ENCODE data around the gene KIF5C. TPM values are rescaled to one million over a fixed set of nuclear protein-coding genes. Genes with fewer than 3 reads are reported as not detected.

The KIF5C gene
- total and polyA plus RNA-seq, 2 experiments from 2014 or later = 0.11 to 0.19 TPM

DNA sequence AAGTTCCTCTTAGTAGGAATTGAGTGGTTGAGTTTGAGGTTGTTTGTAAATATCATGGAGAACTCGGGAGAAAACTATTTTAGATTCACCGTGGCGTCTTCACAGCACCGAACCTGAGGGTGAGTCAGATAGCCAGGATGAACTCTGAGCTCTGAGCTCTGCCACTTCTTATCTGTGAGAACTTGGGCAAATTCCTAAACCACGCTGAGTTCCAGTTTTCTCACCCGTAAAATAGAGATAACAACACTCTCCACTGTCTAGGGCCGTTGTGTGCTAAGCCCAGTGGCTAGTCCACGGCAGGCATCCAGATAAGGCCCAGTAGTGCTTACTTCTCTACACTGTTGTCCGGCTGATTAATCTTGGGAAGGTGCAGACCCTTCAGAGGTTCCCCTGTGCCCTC, 7.0 kb downstream of the KIF5C start:
- 52 to 56% methylated on average over 9 of the region's 9 CpGs for WGBS, 2 experiments (ENCODE audit: low coverage in 1 of 2, low lambda C conversion rate in 2 of 2, missing lambda C conversion rate in 2 of 2)
- Histone ChIP-seq H3K79me2 (ENCODE audit: insufficient read depth) (no peaks in the 10 kb centered on the region), H3K9me3 (ENCODE audit: low read depth) (no peaks in the 10 kb centered on the region), H2AFZ (no peak overlapping the region), H3K4me1 (ENCODE audit: insufficient read depth) (no peaks in the 10 kb centered on the region), H3K27ac (no peak overlapping the region), H3K27me3 (replicated peaks; ENCODE audit: insufficient read depth) (peaks cover 40% of the 10 kb centered on the region), H3K36me3 (ENCODE audit: low read depth) (no peaks in the 10 kb centered on the region), H3K4me2 (ENCODE audit: unreplicated experiment) (no peak overlapping the region), H4K20me1 (ENCODE audit: insufficient read depth) (no peaks in the 10 kb centered on the region), H3K9ac (no peak overlapping the region), H3K9me2 (ENCODE audit: insufficient read depth) (no peaks in the 10 kb centered on the region), H3K4me3 (no peak overlapping the region), H3F3A (ENCODE audit: insufficient read depth) (no peaks in the 10 kb centered on the region)
- no peak for TF ChIP-seq EZH2 (IDR thresholded peaks at IDR 0.05; ENCODE audit: insufficient read depth, poor library complexity, severe bottlenecking)
- no peak for TF ChIP-seq EZH2phosphoT487 (IDR thresholded peaks at IDR 0.05; ENCODE audit: insufficient read depth, low read depth)
- in situ Hi-C loops (cut with MboI) = no loop called here
- no peak for DNase-seq

DNA sequence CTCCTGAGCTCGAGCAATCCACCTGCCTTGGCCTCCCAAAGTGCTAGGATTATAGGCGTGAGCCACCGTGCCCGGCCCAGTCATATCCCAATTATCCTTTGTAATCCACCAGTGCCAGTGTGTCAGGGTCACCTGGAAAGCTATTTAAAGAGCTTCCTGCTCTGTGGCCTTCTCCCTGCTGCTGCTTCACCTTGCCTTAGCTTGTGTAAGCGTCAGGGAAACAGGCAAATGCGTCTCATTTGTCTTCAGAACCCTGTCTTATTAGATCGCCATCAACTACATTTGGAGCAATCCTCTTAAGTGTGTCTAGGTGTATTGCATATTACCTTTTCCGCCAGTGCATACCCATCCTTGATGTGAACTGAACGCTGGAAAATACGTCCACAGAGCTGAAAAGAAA, 10.2 kb downstream of the KIF5C start:
- Histone ChIP-seq H2AFZ (no peak overlapping the region), H3K9ac (no peak overlapping the region), H3K9me2 (ENCODE audit: insufficient read depth) (no peaks in the 10 kb centered on the region), H3K27me3 (replicated peaks; ENCODE audit: insufficient read depth) (peaks cover 61% of the 10 kb centered on the region), H3K9me3 (ENCODE audit: low read depth) (no peaks in the 10 kb centered on the region), H3K4me1 (ENCODE audit: insufficient read depth) (no peaks in the 10 kb centered on the region), H3K27ac (no peak overlapping the region), H3K4me2 (ENCODE audit: unreplicated experiment) (no peak overlapping the region), H3K4me3 (no peak overlapping the region), H4K20me1 (ENCODE audit: insufficient read depth) (no peaks in the 10 kb centered on the region), H3F3A (ENCODE audit: insufficient read depth) (no peaks in the 10 kb centered on the region), H3K79me2 (ENCODE audit: insufficient read depth) (no peaks in the 10 kb centered on the region), H3K36me3 (ENCODE audit: low read depth) (no peaks in the 10 kb centered on the region)
- 77 to 81% methylated on average over 10 of the region's 10 CpGs for WGBS, 2 experiments (ENCODE audit: low coverage in 1 of 2, low lambda C conversion rate in 2 of 2, missing lambda C conversion rate in 2 of 2)
- no peak for DNase-seq
- in situ Hi-C loops (cut with MboI) = no loop called here
- TF ChIP-seq EZH2phosphoT487 (IDR thresholded peaks at IDR 0.05; ENCODE audit: insufficient read depth, low read depth) (no peak), EZH2 (IDR thresholded peaks at IDR 0.05; ENCODE audit: insufficient read depth, poor library complexity, severe bottlenecking) (no peak)

DNA sequence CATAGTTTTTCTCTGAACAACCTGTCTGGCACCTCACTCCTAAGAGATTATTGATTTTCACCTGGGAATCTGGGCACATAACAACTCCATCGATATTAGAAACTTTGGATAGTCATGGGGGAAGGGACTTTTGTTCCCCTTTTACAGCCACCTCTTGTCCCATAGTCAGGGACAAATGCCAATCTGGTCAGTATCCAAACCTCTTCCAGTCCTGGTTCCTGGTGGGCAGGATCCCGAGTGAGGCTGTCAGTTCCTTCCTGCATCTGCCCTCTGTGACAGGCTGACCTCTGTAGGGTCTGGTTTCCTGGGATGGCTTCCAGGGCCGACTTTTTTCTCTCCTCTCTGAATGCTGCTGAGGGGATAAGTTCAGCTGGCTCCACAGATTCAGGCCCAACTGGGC, 11.0 kb downstream of the KIF5C start:
- in situ Hi-C loops (cut with MboI) = no loop called here
- Histone ChIP-seq H2AFZ (no peak overlapping the region), H3K4me2 (ENCODE audit: unreplicated experiment) (no peak overlapping the region), H3K9me3 (ENCODE audit: low read depth) (no peaks in the 10 kb centered on the region), H3K27me3 (replicated peaks; ENCODE audit: insufficient read depth) (peaks cover 67% of the 10 kb centered on the region), H3K4me1 (ENCODE audit: insufficient read depth) (no peaks in the 10 kb centered on the region), H3K9ac (no peak overlapping the region), H3F3A (ENCODE audit: insufficient read depth) (no peaks in the 10 kb centered on the region), H4K20me1 (ENCODE audit: insufficient read depth) (no peaks in the 10 kb centered on the region), H3K79me2 (ENCODE audit: insufficient read depth) (no peaks in the 10 kb centered on the region), H3K36me3 (ENCODE audit: low read depth) (no peaks in the 10 kb centered on the region), H3K27ac (no peak overlapping the region), H3K4me3 (no peak overlapping the region), H3K9me2 (ENCODE audit: insufficient read depth) (no peaks in the 10 kb centered on the region)
- no peak for DNase-seq
- 73 to 74% methylated on average over 3 of the region's 3 CpGs for WGBS, 2 experiments (ENCODE audit: low coverage in 1 of 2, low lambda C conversion rate in 2 of 2, missing lambda C conversion rate in 2 of 2)
- TF ChIP-seq EZH2 (IDR thresholded peaks at IDR 0.05; ENCODE audit: insufficient read depth, poor library complexity, severe bottlenecking) (no peak), EZH2phosphoT487 (IDR thresholded peaks at IDR 0.05; ENCODE audit: insufficient read depth, low read depth) (no peak)

DNA sequence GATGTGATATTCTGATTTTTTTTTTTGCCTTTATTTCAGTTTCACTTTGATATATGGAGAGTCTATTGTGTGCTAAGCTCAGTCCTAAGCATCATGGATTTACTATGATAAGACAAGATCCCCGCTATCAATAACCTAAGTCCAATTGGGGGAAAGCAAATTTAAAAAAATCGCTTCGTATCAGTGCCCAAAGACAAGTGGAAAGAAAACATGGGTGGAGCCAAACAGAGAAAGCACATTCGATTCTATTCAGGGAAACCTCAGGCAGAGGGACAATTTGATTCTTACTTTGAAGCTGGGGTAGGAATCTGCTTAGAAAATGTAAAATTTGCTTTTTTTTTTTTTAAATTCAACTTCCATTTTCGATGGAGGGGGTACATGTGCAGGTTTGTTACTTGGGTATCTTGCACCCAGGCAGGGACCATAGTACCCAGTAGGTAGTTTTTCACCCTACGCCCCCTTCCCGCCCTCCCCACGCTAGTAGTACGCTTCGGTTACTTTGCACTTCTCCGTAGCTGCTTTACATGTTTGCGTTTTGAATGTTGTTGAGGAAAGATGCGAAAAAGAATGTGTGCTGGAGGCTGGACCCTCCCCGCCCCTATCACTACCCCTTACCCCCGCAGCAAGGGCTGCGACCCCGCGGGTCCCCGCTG, 12.4 kb downstream of the KIF5C start:
- no peak overlapping the region for H3K27ac ChIP-seq
- H3K36me3 ChIP-seq (ENCODE audit: low read depth) = no peaks in the 10 kb centered on the region
- no peaks in the 10 kb centered on the region for H4K20me1 ChIP-seq (ENCODE audit: insufficient read depth)
- H2AFZ ChIP-seq = peak overlapping the region; percentile 45
- TF ChIP-seq EZH2phosphoT487 (IDR thresholded peaks at IDR 0.05; ENCODE audit: insufficient read depth, low read depth) (no peak), EZH2 (IDR thresholded peaks at IDR 0.05; ENCODE audit: insufficient read depth, poor library complexity, severe bottlenecking) (no peak)
- peaks cover 67% of the 10 kb centered on the region for H3K27me3 ChIP-seq (replicated peaks; ENCODE audit: insufficient read depth)
- H3K4me1 ChIP-seq (ENCODE audit: insufficient read depth) = no peaks in the 10 kb centered on the region
- H3K9ac ChIP-seq = no peak overlapping the region
- WGBS, 2 experiments (ENCODE audit: low coverage in 1 of 2, low lambda C conversion rate in 2 of 2, missing lambda C conversion rate in 2 of 2) = 4 to 8% methylated on average over 16 to 19 of the region's 19 CpGs
- no peaks in the 10 kb centered on the region for H3F3A ChIP-seq (ENCODE audit: insufficient read depth)
- H3K4me3 ChIP-seq = peak overlapping the region; percentile 63
- DNase-seq = peak; percentile 6
- peak overlapping the region; percentile 71 for H3K4me2 ChIP-seq (ENCODE audit: unreplicated experiment)
- in situ Hi-C loops (cut with MboI) = no loop called here
- no peaks in the 10 kb centered on the region for H3K9me2 ChIP-seq (ENCODE audit: insufficient read depth)
- no peaks in the 10 kb centered on the region for H3K9me3 ChIP-seq (ENCODE audit: low read depth)
- no peaks in the 10 kb centered on the region for H3K79me2 ChIP-seq (ENCODE audit: insufficient read depth)

All from GM23248 (cell line).